Posterior cingulate gyrus (tissue), 11 donors: ENCODE data around the gene CUL1.
A peak's percentile ranks its signal among the peaks of the same experiment; 100 is the strongest.

Source experiments
- DNase-seq, 10 donors: peaks; one replicate each; pipeline versions ENCODE4 v3.0.0 to v3.0.0-alpha.2; 2020 to 2021; ENCODE audit warnings: mixed read lengths in 3 of 10
- intact Hi-C: fragments of 100-400 bp; cut with DNase I; formaldehyde crosslinking; loops from one replicate; pipeline ENCODE4 v1.15.1; 2023

Gene CUL1

GRCh38 chr7:148698397-148699023 lies at the start of gene CUL1:
Gene CUL1 (plus strand): TSS chr7:148698903. CDS start chr7:148730123, 31,220 bp downstream.
- intact Hi-C loops: loop anchor here (1.0 kb wide), 1 partner anchor 186 kb away; the partner anchor contains the start of gene EZH2
- peak; percentile 56 to 95 (median 76) for DNase-seq

- intact Hi-C loops: no loop called here
- no peak for DNase-seq
Observed at GRCh38 chr7:148650232-148650858, 48.4 kb upstream of the CUL1 start.

GRCh38 chr7:148652773-148653172 lies 45.9 kb upstream of the CUL1 start:
- DNase-seq: no peak
- intact Hi-C loops: no loop called here

- DNase-seq: no peak
- intact Hi-C loops: no loop called here
Observed at GRCh38 chr7:148657929-148658328, 40.8 kb upstream of the CUL1 start.

DNA sequence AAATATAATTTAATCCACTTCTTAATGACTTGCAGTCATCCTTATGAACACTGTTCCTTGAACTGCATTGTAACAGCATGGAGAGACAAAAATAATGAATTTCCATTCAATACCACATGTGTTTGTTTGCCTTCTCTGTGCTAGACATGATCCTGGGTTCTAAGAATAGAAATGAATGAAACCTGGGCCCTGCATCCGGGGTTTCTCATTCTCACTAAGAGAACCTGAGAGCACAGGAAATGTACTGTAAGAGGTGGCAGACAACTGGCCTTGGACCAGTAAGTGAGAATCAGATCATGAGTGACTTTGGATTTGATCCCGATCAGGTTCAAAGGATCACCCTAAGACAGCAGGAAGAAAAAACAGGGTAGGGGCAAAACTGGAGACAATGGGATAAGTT lies 37.2 kb upstream of the CUL1 start:
- no peak for DNase-seq
- intact Hi-C loops: no loop called here

- DNase-seq: no peak
Observed at GRCh38 chr7:148662646-148663045, 36.1 kb upstream of the CUL1 start.

DNA sequence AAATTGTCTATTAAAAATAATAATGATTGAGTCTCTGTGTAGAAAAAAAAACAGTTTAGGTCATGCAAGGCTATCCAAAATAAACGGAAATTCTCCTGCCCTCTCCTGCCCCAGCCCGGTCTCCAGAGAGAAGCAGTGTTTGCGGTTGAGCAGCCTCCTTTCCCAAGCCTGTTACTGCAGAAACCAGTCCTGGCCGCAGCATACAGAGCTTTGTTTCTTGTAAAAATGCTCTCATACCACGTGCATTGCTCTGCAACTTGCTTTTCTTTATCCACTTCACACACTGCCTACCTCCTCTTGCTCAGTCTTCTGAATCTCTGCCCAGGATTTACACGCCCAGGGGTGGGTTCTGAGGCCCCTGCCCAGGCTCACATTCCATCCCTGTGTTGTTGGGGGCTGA lies 34.4 kb upstream of the CUL1 start:
- DNase-seq: no peak
- intact Hi-C loops: no loop called here

More at GRCh38 chr7:148662646-148663045, 36.1 kb upstream of the CUL1 start:
- intact Hi-C loops: no loop called here

- intact Hi-C loops: no loop called here
- no peak for DNase-seq
Observed at GRCh38 chr7:148665221-148665620, 33.5 kb upstream of the CUL1 start.

- no peak for DNase-seq
- intact Hi-C loops: no loop called here
Observed at GRCh38 chr7:148669927-148670326, 28.8 kb upstream of the CUL1 start.

GRCh38 chr7:148670374-148670773 lies 28.3 kb upstream of the CUL1 start:
- DNase-seq: no peak
- intact Hi-C loops: no loop called here

GRCh38 chr7:148670807-148671206 lies 27.9 kb upstream of the CUL1 start:
- intact Hi-C loops: no loop called here

GRCh38 chr7:148672041-148672440 lies 26.7 kb upstream of the CUL1 start:
- intact Hi-C loops: no loop called here
- no peak for DNase-seq

More at GRCh38 chr7:148670807-148671206, 27.9 kb upstream of the CUL1 start:
- DNase-seq: no peak

- intact Hi-C loops: no loop called here
- no peak for DNase-seq
Observed at GRCh38 chr7:148674689-148675088, 24.0 kb upstream of the CUL1 start.

DNA sequence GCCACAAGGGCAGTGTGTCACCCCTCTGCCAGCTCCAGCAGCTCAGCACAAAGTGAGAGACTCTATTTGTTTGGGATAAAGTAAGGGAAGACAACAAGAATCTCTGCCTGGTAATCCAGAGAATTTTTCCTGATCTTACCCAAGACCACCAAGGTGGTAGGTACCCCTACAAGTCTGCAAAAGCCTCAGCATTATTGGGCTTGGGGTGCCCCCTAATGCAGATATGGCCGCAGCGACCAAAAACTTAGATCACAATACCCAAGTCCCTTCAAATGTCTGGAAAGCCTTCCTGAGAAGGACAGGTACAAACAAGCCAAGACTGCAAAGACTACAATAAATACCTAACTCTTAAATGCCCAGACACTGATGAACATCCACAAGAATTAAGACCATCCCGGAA lies 22.4 kb upstream of the CUL1 start:
- intact Hi-C loops: no loop called here

DNA sequence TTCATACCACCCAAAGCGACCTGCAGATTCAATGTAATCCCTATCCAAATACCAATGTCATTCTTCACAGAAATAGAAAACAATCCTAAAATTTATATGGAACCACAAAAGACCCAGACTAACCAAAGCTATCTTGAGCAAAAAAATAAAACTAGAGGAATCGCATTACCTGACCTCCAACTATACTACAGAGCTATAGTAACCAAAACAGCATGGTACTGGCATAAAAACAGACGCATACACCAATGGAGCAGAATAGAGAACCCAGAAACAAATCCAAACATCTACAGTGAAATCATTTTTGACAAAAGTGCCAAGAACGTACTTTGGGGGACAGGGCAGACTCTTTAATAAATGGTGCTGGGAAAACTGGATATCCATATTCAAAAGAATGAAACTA lies 16.9 kb upstream of the CUL1 start:
- no peak for DNase-seq
- intact Hi-C loops: no loop called here

More for the DNA sequence above, 22.4 kb upstream of the CUL1 start:
- no peak for DNase-seq

DNA sequence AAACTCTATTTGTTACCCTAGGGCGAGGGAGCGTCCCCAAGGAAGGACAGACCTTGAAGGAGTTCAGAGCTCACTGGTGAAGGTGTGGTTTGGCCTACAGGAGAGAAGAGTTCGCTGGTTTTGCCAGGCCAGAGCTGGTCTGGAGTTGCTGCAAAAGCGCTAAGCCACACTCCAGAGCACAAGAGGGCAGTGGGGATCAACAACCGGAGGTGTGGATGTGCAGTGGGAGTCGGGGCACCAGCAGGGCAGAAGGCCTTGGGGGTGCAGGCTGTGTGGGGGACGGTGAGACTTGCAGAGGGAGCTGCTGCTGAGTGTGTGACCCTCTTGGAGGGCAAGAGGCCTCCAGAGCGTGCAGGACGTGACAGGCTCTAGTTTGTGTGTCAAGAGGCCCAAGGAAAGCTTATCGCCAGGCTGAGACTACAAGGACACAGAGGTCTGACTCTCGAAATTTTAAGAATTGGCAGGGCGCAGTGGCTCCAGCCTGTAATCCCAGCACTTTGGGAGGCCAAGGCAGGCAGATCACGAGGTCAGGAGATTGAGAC lies 14.3 kb upstream of the CUL1 start:
- no peak for DNase-seq
- intact Hi-C loops: no loop called here

- intact Hi-C loops: no loop called here
- no peak for DNase-seq
Observed at GRCh38 chr7:148686312-148686937, 12.3 kb upstream of the CUL1 start.

DNA sequence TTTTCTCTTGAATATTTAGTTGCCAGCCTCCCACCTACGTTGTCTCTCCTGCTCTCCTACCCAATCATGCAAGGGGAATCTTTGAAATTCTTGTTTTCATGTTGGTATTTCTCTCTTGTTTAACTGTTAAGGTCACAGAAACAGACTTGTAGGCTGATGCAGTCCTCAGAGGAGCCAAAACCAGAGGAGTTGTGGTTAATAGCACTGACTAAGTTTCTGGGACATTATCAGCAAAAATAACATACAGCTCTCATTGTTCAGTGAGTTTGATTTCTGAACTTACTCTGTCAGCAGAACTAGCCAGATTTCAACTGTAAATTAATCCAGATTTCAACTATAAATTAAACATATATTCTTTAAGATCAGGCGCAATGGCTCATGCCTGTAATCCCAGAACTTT lies 11.1 kb upstream of the CUL1 start:
- intact Hi-C loops: no loop called here
- no peak for DNase-seq

- DNase-seq: no peak
- intact Hi-C loops: no loop called here
Observed at GRCh38 chr7:148688526-148688925, 10.2 kb upstream of the CUL1 start.

DNA sequence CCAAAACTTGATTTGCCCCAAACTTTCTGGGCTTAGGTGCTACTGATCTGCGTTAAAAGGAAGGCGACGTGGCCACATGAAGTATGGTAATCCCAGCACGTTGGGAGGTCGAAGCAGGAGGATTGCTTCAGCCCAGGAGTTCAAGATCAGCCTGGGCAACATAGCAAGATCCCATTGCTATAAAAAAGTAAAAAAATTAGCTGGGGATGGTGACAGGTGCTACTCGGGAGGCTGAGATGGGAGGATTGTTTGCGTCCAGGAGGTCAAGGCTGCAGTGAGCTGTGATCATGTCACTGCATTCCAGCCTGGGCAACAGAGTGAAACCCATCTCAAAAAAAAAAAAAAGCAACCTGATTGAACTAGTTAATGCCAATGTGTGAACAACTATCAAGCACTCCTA lies 5.1 kb upstream of the CUL1 start:
- DNase-seq: no peak
- intact Hi-C loops: no loop called here

DNA sequence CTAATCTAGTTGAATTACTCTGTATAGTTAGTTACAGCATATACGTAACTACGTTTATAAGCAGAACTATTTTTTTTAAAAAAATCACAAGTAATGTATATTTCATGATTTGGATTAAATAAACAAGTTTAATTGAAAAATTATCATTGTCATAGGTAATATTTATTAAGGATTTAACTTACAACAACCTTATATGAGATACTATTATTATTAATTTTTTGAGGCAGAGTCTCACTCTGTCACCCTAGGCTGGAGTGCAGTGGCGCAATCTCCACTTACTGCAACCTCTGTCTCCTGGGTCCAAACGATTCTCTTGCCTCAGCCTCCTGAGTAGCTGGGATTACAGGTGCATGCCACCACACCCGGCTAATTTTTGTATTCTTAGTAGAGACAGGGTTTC lies 4.1 kb upstream of the CUL1 start:
- no peak for DNase-seq
- intact Hi-C loops: no loop called here

- no peak for DNase-seq
- intact Hi-C loops: no loop called here
Observed at GRCh38 chr7:148695953-148696352, 2.8 kb upstream of the CUL1 start.
